NK-92 (cell line): ENCODE measurements around the gene MUC4.
"Not testable (repeated sequence)": the region's sequence is repeated elsewhere in the genome, so short reads cannot be mapped to it uniquely, and the experiment has no call there.

Experiments used
- DNase-seq: peaks from one replicate; lab custom pipeline; 2025; ENCODE audit not compliant: unreplicated experiment; lab: John Stamatoyannopoulos, UW

The MUC4 gene

GRCh38 chr3:195835791-195836190, 24.1 kb upstream of the MUC4 start:
- DNase-seq = no peak

GRCh38 chr3:195834675-195835583, 23.2 kb upstream of the MUC4 start:
- DNase-seq = no peak

GRCh38 chr3:195829897-195830254, 18.1 kb upstream of the MUC4 start:
- no peak for DNase-seq

- DNase-seq = no peak
Measured at GRCh38 chr3:195828762-195829161, 17.0 kb upstream of the MUC4 start.

GRCh38 chr3:195825857-195826804, 14.4 kb upstream of the MUC4 start:
- DNase-seq = no peak

- DNase-seq = no peak
Measured at GRCh38 chr3:195825191-195825588, 13.5 kb upstream of the MUC4 start.

GRCh38 chr3:195824425-195825190, 12.9 kb upstream of the MUC4 start:
- not testable (repeated sequence) for DNase-seq

GRCh38 chr3:195823999-195824398, 12.3 kb upstream of the MUC4 start:
- no peak for DNase-seq

GRCh38 chr3:195823280-195823679, 11.6 kb upstream of the MUC4 start:
- DNase-seq = no peak

GRCh38 chr3:195822131-195822696, 10.5 kb upstream of the MUC4 start:
- DNase-seq = no peak

- no peak for DNase-seq
Measured at GRCh38 chr3:195821403-195822130, 9.8 kb upstream of the MUC4 start.

GRCh38 chr3:195820901-195821300, 9.2 kb upstream of the MUC4 start:
- no peak for DNase-seq

- DNase-seq = no peak
Measured at GRCh38 chr3:195820186-195820585, 8.5 kb upstream of the MUC4 start.

GRCh38 chr3:195818301-195818700, 6.6 kb upstream of the MUC4 start:
- DNase-seq = no peak

GRCh38 chr3:195817578-195818135, 5.9 kb upstream of the MUC4 start:
- no peak for DNase-seq

GRCh38 chr3:195816276-195816913, 4.7 kb upstream of the MUC4 start:
- not testable (repeated sequence) for DNase-seq

- DNase-seq = no peak
Measured at GRCh38 chr3:195815169-195815771, 3.5 kb upstream of the MUC4 start.

GRCh38 chr3:195813916-195814640, 2.3 kb upstream of the MUC4 start:
- DNase-seq = no peak
